ENCODE measurements around the gene ALKBH5.
A peak's percentile ranks its signal among the peaks of the same experiment; 100 is the strongest.

Gene ALKBH5

DNA sequence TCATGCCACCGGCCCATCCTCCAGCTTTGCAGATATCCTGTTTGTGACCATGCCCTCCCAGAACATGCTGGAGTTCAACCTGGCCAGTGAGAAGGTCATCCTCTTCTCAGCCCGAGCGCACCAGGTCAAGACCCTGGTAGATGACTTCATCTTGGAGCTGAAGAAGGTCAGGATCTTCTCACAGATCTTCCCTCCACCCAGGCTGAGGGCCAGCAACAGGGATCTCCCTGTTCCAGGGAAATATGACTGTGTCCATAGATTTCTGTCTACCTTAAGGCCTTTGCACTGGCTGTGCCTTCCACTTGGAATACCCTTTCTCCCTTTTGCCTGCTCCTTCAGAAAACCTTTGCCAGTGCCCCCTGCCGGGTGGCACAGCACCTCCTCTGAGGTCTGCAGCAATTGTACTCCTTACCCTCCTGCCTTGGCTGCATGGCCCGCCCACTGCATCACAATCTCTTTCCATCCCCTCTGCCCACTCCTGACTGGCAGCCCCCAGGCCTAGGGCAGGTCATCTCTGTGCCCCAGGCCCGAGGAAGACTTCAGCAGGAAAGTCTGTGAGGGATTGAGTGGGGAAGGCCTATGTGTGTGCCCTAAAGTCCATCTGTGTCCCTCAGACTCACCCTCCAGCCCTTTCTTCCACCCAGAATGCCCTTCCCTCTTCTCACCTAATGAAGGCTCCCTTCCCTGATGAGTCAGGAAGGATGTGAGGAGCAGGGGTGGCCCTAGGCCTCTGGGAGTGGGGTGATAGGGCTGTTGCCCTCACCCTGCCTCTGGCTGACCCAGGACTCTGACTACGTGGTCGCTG, 27.3 kb upstream of the ALKBH5 start (continued):
- no peak for TF ChIP-seq ZNF624 (tag by site-specific recombination; IDR thresholded peaks at IDR 0.05)
- TF ChIP-seq ZNF10 (tag by site-specific recombination; IDR thresholded peaks at IDR 0.05), result peak; percentile 55; the same call in 1 of the 2 replicates
- TF ChIP-seq ZNF658 (tag by site-specific recombination; IDR thresholded peaks at IDR 0.05), result no peak
- TF ChIP-seq IKZF3 (tag by site-specific recombination; IDR thresholded peaks at IDR 0.05), result no peak
- TF ChIP-seq ZFHX2 (tag by site-specific recombination; conservative IDR thresholded peaks at IDR 0.05), result peak; percentile 72
- TF ChIP-seq ZNF560 (tag by site-specific recombination; IDR thresholded peaks at IDR 0.05; ENCODE audit: borderline replicate concordance), result no peak
- TF ChIP-seq ZBTB10 (tag by site-specific recombination; IDR thresholded peaks at IDR 0.05), result no peak
- no peak for TF ChIP-seq GLIS2 (tag by site-specific recombination; IDR thresholded peaks at IDR 0.05)

GRCh38 chr17:18156976-18157280, 26.7 kb upstream of the ALKBH5 start:
- POLR2A ChIA-PET, result interaction anchor here (1.1 kb wide), 1 partner anchor 27 kb away, joined by 4 read pairs; the partner anchor contains the start of gene ALKBH5
- Histone ChIP-seq H3K4me3 (ENCODE audit: low read depth, low read length) (no peak overlapping the region), H3K9me3 (ENCODE audit: control insufficient read depth, insufficient read depth, low read depth, low read length) (no peaks in the 10 kb centered on the region), H3K36me3 (ENCODE audit: control insufficient read depth in 2 of 2, insufficient read depth in 1 of 2, low read length in 2 of 2) (no peaks in the 10 kb centered on the region), H3K4me1 (ENCODE audit: control insufficient read depth, insufficient read depth, low read length) (no peaks in the 10 kb centered on the region), H3K27ac (ENCODE audit: extremely low read depth, low read depth, low read length) (no peak overlapping the region)
- TF ChIP-seq HIC1 (tag by site-specific recombination; IDR thresholded peaks at IDR 0.05), result no peak
- TF ChIP-seq MEIS1 (CRISPR knock-in tag; IDR thresholded peaks at IDR 0.05; ENCODE audit: borderline replicate concordance), result no peak
- TF ChIP-seq ZNF138 (tag by site-specific recombination; IDR thresholded peaks at IDR 0.05; ENCODE audit: borderline replicate concordance), result no peak
- no peak for TF ChIP-seq REST (tag by site-specific recombination; IDR thresholded peaks at IDR 0.05)
- no peak for TF ChIP-seq ZNF530 (tag by site-specific recombination; IDR thresholded peaks at IDR 0.05; ENCODE audit: low read depth)
- TF ChIP-seq HOXA7 (CRISPR knock-in tag; IDR thresholded peaks at IDR 0.05; ENCODE audit: borderline replicate concordance), result no peak
- TF ChIP-seq PATZ1 (tag by site-specific recombination; IDR thresholded peaks at IDR 0.05), result no peak
- TF ChIP-seq ZNF416 (tag by site-specific recombination; IDR thresholded peaks at IDR 0.05), result no peak
- TF ChIP-seq ZNF184 (tag by site-specific recombination; IDR thresholded peaks at IDR 0.05), result no peak
- TF ChIP-seq ZNF776 (tag by site-specific recombination; IDR thresholded peaks at IDR 0.05; ENCODE audit: borderline replicate concordance), result no peak
- TF ChIP-seq ZNF16 (tag by site-specific recombination; IDR thresholded peaks at IDR 0.05; ENCODE audit: low read depth), result no peak
- TF ChIP-seq ZNF560 (tag by site-specific recombination; IDR thresholded peaks at IDR 0.05; ENCODE audit: borderline replicate concordance), result no peak
- TF ChIP-seq SALL2 (tag by site-specific recombination; IDR thresholded peaks at IDR 0.05; ENCODE audit: borderline replicate concordance), result no peak
- TF ChIP-seq KLF1 (tag by site-specific recombination; IDR thresholded peaks at IDR 0.05), result no peak
- TF ChIP-seq KLF10 (tag by site-specific recombination; IDR thresholded peaks at IDR 0.05), result no peak
- CTCF ChIA-PET, result no interaction called here

All from HEK293 (cell line).